NCI-H1417 (cell line): ENCODE results near the gene HOXB1.
"Not testable (repeated sequence)": the region's sequence is repeated elsewhere in the genome, so short reads cannot be mapped to it uniquely, and the experiment has no call there.

Source experiments
- DNase-seq, 3 experiments: peaks; one replicate each; lab custom pipeline; 2025; lab: John Stamatoyannopoulos, UW

Gene HOXB1

GRCh38 chr17:48497103-48497502, 33.7 kb downstream of the HOXB1 start:
- no peak for DNase-seq

GRCh38 chr17:48494335-48494734, 36.5 kb downstream of the HOXB1 start:
- DNase-seq = no peak

GRCh38 chr17:48492401-48493298, 38.2 kb downstream of the HOXB1 start:
- peak; percentile 83 to 92 (median 90) for DNase-seq

- no peak for DNase-seq
Measured at GRCh38 chr17:48491527-48492273, 39.1 kb downstream of the HOXB1 start.

GRCh38 chr17:48490451-48490892, 40.3 kb downstream of the HOXB1 start:
- no peak for DNase-seq

GRCh38 chr17:48489781-48490180, 41.0 kb downstream of the HOXB1 start:
- no peak for DNase-seq

GRCh38 chr17:48488548-48489106, 42.2 kb downstream of the HOXB1 start:
- DNase-seq = no peak

- no peak for DNase-seq
Measured at GRCh38 chr17:48487221-48487620, 43.6 kb downstream of the HOXB1 start.

- no peak for DNase-seq
Measured at GRCh38 chr17:48486557-48486956, 44.3 kb downstream of the HOXB1 start.

GRCh38 chr17:48484850-48485249, 46.0 kb downstream of the HOXB1 start:
- no peak for DNase-seq

- DNase-seq = no peak
Measured at GRCh38 chr17:48484256-48484655, 46.6 kb downstream of the HOXB1 start.

GRCh38 chr17:48483471-48484131, 47.2 kb downstream of the HOXB1 start:
- peak in 1 of 3 experiments; percentile 58 for DNase-seq

GRCh38 chr17:48483004-48483403, 47.8 kb downstream of the HOXB1 start:
- no peak for DNase-seq

GRCh38 chr17:48482301-48482700, 48.5 kb downstream of the HOXB1 start:
- DNase-seq = not testable (repeated sequence)

- DNase-seq = no peak
Measured at GRCh38 chr17:48479014-48479402, 51.8 kb downstream of the HOXB1 start.
